Measurements from ENCODE around the gene TUT4. TPM values are rescaled to one million over a fixed set of nuclear protein-coding genes. Genes with fewer than 3 reads are reported as not detected.
A peak's percentile ranks its signal among the peaks of the same experiment; 100 is the strongest.

TUT4 gene
- total RNA-seq, 1 donor from 2014 or later = 56.4 TPM

DNA sequence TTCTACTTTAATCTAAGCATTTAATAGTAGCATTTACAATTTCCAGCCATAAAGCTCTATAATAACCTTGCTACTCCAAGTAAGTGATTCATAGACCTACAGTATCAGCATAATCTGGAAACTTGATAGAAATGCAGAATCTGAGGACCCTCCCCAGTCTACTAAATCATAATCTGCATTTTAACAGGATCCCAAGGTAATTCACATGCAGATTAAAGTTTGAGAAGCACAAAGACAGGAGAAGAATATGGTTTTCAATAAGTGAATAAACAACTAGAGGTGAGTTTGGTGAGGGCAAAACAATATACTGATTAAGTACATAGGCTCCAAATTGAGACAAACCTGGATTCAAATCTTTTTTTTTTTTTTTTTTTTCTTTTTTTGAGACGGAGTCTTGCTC is 91.1 kb downstream of the TUT4 start:
- no peak for DNase-seq (ENCODE audit: extremely low spot score, unreplicated experiment)
- H3K27ac Mint-ChIP-seq (ENCODE audit: unreplicated experiment) = no peak overlapping the region
- H3K4me3 Mint-ChIP-seq (ENCODE audit: unreplicated experiment) = no peak overlapping the region
- no peaks in the 10 kb centered on the region for H3K9me3 Mint-ChIP-seq (ENCODE audit: unreplicated experiment)
- peaks cover 13% of the 10 kb centered on the region for H3K36me3 Mint-ChIP-seq (ENCODE audit: unreplicated experiment)
- peaks cover 7% of the 10 kb centered on the region for H3K4me1 Mint-ChIP-seq (ENCODE audit: unreplicated experiment)
- H3K27me3 Mint-ChIP-seq (ENCODE audit: unreplicated experiment) = no peaks in the 10 kb centered on the region
- TF ChIP-seq, protein P1, sequence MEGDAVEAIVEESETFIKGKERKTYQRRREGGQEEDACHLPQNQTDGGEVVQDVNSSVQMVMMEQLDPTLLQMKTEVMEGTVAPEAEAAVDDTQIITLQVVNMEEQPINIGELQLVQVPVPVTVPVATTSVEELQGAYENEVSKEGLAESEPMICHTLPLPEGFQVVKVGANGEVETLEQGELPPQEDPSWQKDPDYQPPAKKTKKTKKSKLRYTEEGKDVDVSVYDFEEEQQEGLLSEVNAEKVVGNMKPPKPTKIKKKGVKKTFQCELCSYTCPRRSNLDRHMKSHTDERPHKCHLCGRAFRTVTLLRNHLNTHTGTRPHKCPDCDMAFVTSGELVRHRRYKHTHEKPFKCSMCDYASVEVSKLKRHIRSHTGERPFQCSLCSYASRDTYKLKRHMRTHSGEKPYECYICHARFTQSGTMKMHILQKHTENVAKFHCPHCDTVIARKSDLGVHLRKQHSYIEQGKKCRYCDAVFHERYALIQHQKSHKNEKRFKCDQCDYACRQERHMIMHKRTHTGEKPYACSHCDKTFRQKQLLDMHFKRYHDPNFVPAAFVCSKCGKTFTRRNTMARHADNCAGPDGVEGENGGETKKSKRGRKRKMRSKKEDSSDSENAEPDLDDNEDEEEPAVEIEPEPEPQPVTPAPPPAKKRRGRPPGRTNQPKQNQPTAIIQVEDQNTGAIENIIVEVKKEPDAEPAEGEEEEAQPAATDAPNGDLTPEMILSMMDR (IDR thresholded peaks at IDR 0.05) = no peak

DNA sequence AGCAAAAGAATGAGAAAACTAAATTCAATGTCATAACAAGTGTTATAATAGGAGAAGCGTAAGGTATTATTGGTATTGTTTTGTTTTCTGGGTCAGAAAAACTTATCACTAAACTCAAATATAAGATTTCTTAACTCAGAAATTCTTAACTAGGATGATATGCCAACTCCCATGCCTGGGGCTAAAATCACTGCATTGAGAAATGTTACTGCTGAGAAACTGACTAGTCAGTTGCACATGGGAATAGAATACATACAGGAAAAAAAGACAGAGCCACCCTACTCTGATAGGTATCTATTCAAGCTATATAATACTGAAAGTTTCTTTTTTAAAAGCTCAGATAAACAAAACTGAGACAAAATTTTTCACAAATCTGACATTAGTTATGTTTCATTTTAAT is 92.2 kb downstream of the TUT4 start:
- Mint-ChIP-seq H3K27ac (ENCODE audit: unreplicated experiment) (peak overlapping the region; percentile 12), H3K4me1 (ENCODE audit: unreplicated experiment) (peaks cover 7% of the 10 kb centered on the region), H3K9me3 (ENCODE audit: unreplicated experiment) (no peaks in the 10 kb centered on the region), H3K36me3 (ENCODE audit: unreplicated experiment) (peaks cover 15% of the 10 kb centered on the region), H3K4me3 (ENCODE audit: unreplicated experiment) (no peak overlapping the region), H3K27me3 (ENCODE audit: unreplicated experiment) (no peaks in the 10 kb centered on the region)
- TF ChIP-seq, protein P1 (IDR thresholded peaks at IDR 0.05) = no peak
- DNase-seq (ENCODE audit: extremely low spot score, unreplicated experiment) = no peak

DNA sequence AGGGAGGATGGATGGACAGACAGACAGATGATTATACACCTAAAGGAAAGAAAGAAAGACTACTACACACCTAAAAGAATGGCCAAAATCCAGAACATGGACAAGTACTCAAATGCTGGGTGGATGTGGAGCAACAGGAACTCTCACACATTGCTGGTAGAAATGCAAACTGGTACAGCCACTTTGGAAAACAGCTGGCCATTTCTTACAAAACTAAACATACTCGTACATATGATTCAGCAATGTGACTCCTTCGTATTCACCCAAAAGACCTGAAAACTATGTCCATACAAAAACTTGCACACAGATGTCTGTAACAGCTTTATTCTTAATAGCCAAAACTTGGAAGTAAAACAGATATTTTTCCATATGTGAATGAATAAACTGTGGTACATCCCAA is 97.2 kb downstream of the TUT4 start:
- peaks cover 4% of the 10 kb centered on the region for H3K4me1 Mint-ChIP-seq (ENCODE audit: unreplicated experiment)
- TF ChIP-seq, protein P1 (IDR thresholded peaks at IDR 0.05) = no peak
- no peak for DNase-seq (ENCODE audit: extremely low spot score, unreplicated experiment)
- H3K9me3 Mint-ChIP-seq (ENCODE audit: unreplicated experiment) = no peaks in the 10 kb centered on the region
- H3K27ac Mint-ChIP-seq (ENCODE audit: unreplicated experiment) = no peak overlapping the region
- peaks cover 23% of the 10 kb centered on the region for H3K36me3 Mint-ChIP-seq (ENCODE audit: unreplicated experiment)
- no peaks in the 10 kb centered on the region for H3K27me3 Mint-ChIP-seq (ENCODE audit: unreplicated experiment)
- no peak overlapping the region for H3K4me3 Mint-ChIP-seq (ENCODE audit: unreplicated experiment)

DNA sequence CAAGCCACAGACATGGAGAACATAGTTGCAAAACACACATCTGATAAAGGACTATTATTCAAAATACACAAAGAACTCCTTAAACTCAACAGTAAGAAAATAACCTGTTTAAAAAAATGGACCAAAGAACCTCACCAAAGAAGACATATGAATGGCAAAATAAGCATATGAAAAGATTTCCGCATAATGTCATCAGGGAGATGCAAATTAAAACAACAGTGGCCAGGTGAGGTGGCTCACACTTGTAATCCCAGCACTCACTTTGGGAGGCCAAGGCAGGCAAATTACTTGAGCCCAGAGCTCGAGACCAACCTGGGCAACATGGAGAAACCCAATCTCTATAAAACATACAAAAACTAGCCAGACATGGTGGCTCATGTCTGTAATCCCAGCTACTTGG is 98.1 kb downstream of the TUT4 start:
- Mint-ChIP-seq H3K27me3 (ENCODE audit: unreplicated experiment) (no peaks in the 10 kb centered on the region), H3K4me1 (ENCODE audit: unreplicated experiment) (no peaks in the 10 kb centered on the region), H3K4me3 (ENCODE audit: unreplicated experiment) (no peak overlapping the region), H3K9me3 (ENCODE audit: unreplicated experiment) (no peaks in the 10 kb centered on the region), H3K36me3 (ENCODE audit: unreplicated experiment) (peaks cover 23% of the 10 kb centered on the region), H3K27ac (ENCODE audit: unreplicated experiment) (no peak overlapping the region)
- TF ChIP-seq, protein P1 (IDR thresholded peaks at IDR 0.05) = no peak
- no peak for DNase-seq (ENCODE audit: extremely low spot score, unreplicated experiment)

DNA sequence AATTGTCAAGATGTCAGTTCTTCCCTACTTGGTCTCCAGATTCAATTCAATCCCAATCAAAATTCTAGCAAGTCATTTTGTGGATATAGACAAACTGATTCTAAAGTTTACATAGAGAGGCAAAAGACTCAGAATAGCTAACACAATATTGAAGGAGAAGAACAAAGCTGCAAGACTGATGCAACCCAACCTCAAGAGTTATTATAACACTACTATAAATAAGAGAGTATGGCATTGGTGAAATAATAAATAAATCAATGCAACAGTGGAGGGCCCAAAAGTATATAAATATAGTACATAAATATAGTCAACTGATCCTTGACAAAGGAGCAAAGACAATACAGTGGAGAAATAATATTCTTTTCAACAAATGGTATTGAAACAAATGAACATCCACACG is 98.8 kb downstream of the TUT4 start:
- TF ChIP-seq, protein P1 (IDR thresholded peaks at IDR 0.05) = no peak
- Mint-ChIP-seq H3K36me3 (ENCODE audit: unreplicated experiment) (peaks cover 25% of the 10 kb centered on the region), H3K27ac (ENCODE audit: unreplicated experiment) (no peak overlapping the region), H3K27me3 (ENCODE audit: unreplicated experiment) (no peaks in the 10 kb centered on the region), H3K4me3 (ENCODE audit: unreplicated experiment) (no peak overlapping the region), H3K9me3 (ENCODE audit: unreplicated experiment) (no peaks in the 10 kb centered on the region), H3K4me1 (ENCODE audit: unreplicated experiment) (no peaks in the 10 kb centered on the region)
- no peak for DNase-seq (ENCODE audit: extremely low spot score, unreplicated experiment)
